Endothelial cell of umbilical vein (primary cell): ENCODE data around the gene TENT4B. TPM values are rescaled to one million over a fixed set of nuclear protein-coding genes. Genes with fewer than 3 reads are reported as not detected.

Experiments
- BruUV-seq: library from RNA; stranded (reverse); fragments of 400-500 nt; replicated peaks from 2 replicates; lab custom pipeline; 2021; lab: Mats Ljungman, UMichigan
- CTCF ChIA-PET: fragments of 300-600, 350-600 bp; sonication (Branson Sonifier 250); formaldehyde crosslinking; loops from one replicate; lab custom pipeline; 2021; ENCODE audit warnings: antibody characterized with exemption, inconsistent platforms; lab: Charles Lee
- POLR2A ChIA-PET: fragments of 300-600, 350-600 bp; sonication (Branson Sonifier 250); formaldehyde crosslinking; loops from one replicate; lab custom pipeline; 2021; ENCODE audit warnings: antibody characterized with exemption, inconsistent platforms; lab: Charles Lee
- DNase-seq: peaks from one replicate; pipeline ENCODE4 v3.0.0-alpha.2; 2011; ENCODE audit warnings: low read depth, low spot score
- FAIRE-seq: peaks from 2 replicates; lab custom pipeline; 2011; peaks lifted over from hg19 to GRCh38; lab: Jason Lieb, UNC
- H2AFZ ChIP-seq: 2 replicates; pipeline ENCODE4 v1.6.0; 2012; ENCODE audit warnings: low read depth, low read length, control low read depth, inconsistent platforms
- H3K27ac ChIP-seq: 2 replicates; pipeline ENCODE4 v1.5.1; 2011; ENCODE audit warnings: low read depth, mild to moderate bottlenecking, control low read depth, low read length, moderate library complexity; ENCODE audit not compliant: insufficient read depth
- H3K27me3 ChIP-seq, 2 experiments: 2 replicates each; pipeline versions ENCODE4 v1.6.0 to v1.6.1; 2011; ENCODE audit warnings: low read length in 2 of 2, mixed read lengths in 1 of 2; ENCODE audit not compliant: control insufficient read depth in 2 of 2, insufficient read depth in 2 of 2
- H3K36me3 ChIP-seq, 2 experiments: 2 replicates in 1 of 2; 3 replicates in 1 of 2; pipeline ENCODE4 v1.5.1; 2011; ENCODE audit warnings: low read length in 2 of 2, mild to moderate bottlenecking in 1 of 2, moderate library complexity in 1 of 2; ENCODE audit not compliant: control insufficient read depth in 2 of 2, insufficient read depth in 2 of 2; ENCODE audit errors: extremely low read depth in 1 of 2
- H3K4me1 ChIP-seq: 3 replicates; pipeline ENCODE4 v1.5.1; 2011; ENCODE audit warnings: mild to moderate bottlenecking, low read length; ENCODE audit not compliant: control insufficient read depth, insufficient read depth; ENCODE audit errors: extremely low read depth
- H3K4me2 ChIP-seq: 2 replicates; pipeline ENCODE4 v1.6.1; 2011; ENCODE audit warnings: low read length, control low read depth, mixed read lengths; ENCODE audit not compliant: insufficient read depth
- H3K4me3 ChIP-seq, 3 experiments: fragments of 200-600 bp in 1 of 3; sonication (generic), shearing (Covaris generic) in 1 of 3; replicated peaks in 1 of 3; 2 replicates each; pipeline ENCODE4 v1.5.1; 2011 to 2016; ENCODE audit warnings: control low read depth in 3 of 3, low read length in 3 of 3, mild to moderate bottlenecking in 2 of 3, inconsistent platforms in 1 of 3, low read depth in 1 of 3, moderate library complexity in 1 of 3; ENCODE audit not compliant: insufficient read depth in 1 of 3
- H3K79me2 ChIP-seq: 2 replicates; pipeline ENCODE4 v1.6.0; 2012; ENCODE audit warnings: low read length, inconsistent platforms; ENCODE audit not compliant: control insufficient read depth, insufficient read depth
- H3K9ac ChIP-seq: replicated peaks from 2 replicates; pipeline ENCODE3; 2011; ENCODE audit warnings: low read length, control low read depth; ENCODE audit not compliant: insufficient read depth; ENCODE audit errors: extremely low read depth
- H3K9me1 ChIP-seq: replicated peaks from 3 replicates; pipeline ENCODE4 v1.6.0; 2011; ENCODE audit warnings: mild to moderate bottlenecking, low read length; ENCODE audit not compliant: control insufficient read depth, insufficient read depth; ENCODE audit errors: extremely low read depth
- H3K9me3 ChIP-seq: replicated peaks from 2 replicates; pipeline ENCODE4 v1.5.1; 2012; ENCODE audit warnings: low read length, inconsistent platforms; ENCODE audit not compliant: control insufficient read depth, insufficient read depth
- H4K20me1 ChIP-seq: replicated peaks from 2 replicates; pipeline ENCODE3; 2011; ENCODE audit warnings: mild to moderate bottlenecking, low read length; ENCODE audit not compliant: control insufficient read depth, insufficient read depth; ENCODE audit errors: extremely low read depth
- EZH2 ChIP-seq: IDR thresholded peaks from 2 replicates; pipeline ENCODE4 v1.6.1; 2012; ENCODE audit warnings: borderline replicate concordance, low read depth, mild to moderate bottlenecking, moderate library complexity, low read length, inconsistent platforms; ENCODE audit not compliant: severe bottlenecking
- FOS ChIP-seq: IDR thresholded peaks from 2 replicates; pipeline ENCODE4 v1.6.1; 2011; ENCODE audit warnings: mild to moderate bottlenecking, low read length, moderate library complexity, borderline replicate concordance; ENCODE audit not compliant: insufficient read depth
- GATA2 ChIP-seq: IDR thresholded peaks from 2 replicates; pipeline ENCODE4 v1.7.0; 2011; ENCODE audit warnings: low read depth, mild to moderate bottlenecking, moderate library complexity, mixed read lengths, low read length; ENCODE audit not compliant: insufficient read length, insufficient read depth
- JUN ChIP-seq: IDR thresholded peaks from 2 replicates; pipeline ENCODE4 v1.6.1; 2011; ENCODE audit warnings: borderline replicate concordance, low read depth; ENCODE audit not compliant: insufficient read length, insufficient read depth
- MYC ChIP-seq: IDR thresholded peaks from one replicate; pipeline ENCODE4 v1.6.1; 2011; ENCODE audit warnings: mild to moderate bottlenecking, low read depth, low read length
- POLR2AphosphoS5 ChIP-seq: IDR thresholded peaks from 2 replicates; pipeline ENCODE4 v1.6.1; 2012; ENCODE audit warnings: low read depth, mild to moderate bottlenecking, control low read depth, low read length, moderate library complexity; ENCODE audit not compliant: insufficient read depth
- dilution Hi-C: fragments of 300-500 bp; cut with MboI; formaldehyde crosslinking; loops from one replicate; pipeline ENCODE4 v1.15.0; 2019; ENCODE audit warnings: low sequenced_read_pairs; ENCODE audit not compliant: extremely low pct_ligation_motif_present
- intact Hi-C: fragments of 100-400 bp; cut with micrococcal nuclease; formaldehyde crosslinking; loops from one replicate; pipeline ENCODE4 v1.10.0; 2022
- polyA plus RNA-seq, 4 experiments: library from polyadenylated mRNA; depleted of rRNA in 3 of 4; stranded (reverse) in 3 of 4; unstranded in 1 of 4; fragments of >200 nt; gene quantifications; 2 replicates each; pipeline versions ENCODE4 v1.2.1 to v1.2.3, GENCODE V29; 2011 to 2012; ENCODE audit warnings: missing spikeins in 1 of 4
- total RNA-seq: library from RNA; stranded (reverse); gene quantifications from 2 replicates; pipeline ENCODE4 v1.2.3, GENCODE V29; 2021
- TF ChIP-seq, protein P1 (sequence below), 2 donors: IDR thresholded peaks; 1 replicate in 1 of 2; 2 replicates in 1 of 2; pipeline ENCODE4 v1.5.1; 2011; ENCODE audit warnings: low read length in 2 of 2, mild to moderate bottlenecking in 2 of 2, moderate library complexity in 2 of 2, control low read depth in 1 of 2, inconsistent platforms in 1 of 2, low read depth in 1 of 2; ENCODE audit not compliant: insufficient read depth in 1 of 2; ENCODE audit errors: extremely low read depth in 1 of 2

Gene TENT4B
- total and polyA plus RNA-seq, 2 donors (not counting 3 experiments of a cell fraction or from before 2014, with no cell fraction given), result 4.2 to 13.1 TPM

DNA sequence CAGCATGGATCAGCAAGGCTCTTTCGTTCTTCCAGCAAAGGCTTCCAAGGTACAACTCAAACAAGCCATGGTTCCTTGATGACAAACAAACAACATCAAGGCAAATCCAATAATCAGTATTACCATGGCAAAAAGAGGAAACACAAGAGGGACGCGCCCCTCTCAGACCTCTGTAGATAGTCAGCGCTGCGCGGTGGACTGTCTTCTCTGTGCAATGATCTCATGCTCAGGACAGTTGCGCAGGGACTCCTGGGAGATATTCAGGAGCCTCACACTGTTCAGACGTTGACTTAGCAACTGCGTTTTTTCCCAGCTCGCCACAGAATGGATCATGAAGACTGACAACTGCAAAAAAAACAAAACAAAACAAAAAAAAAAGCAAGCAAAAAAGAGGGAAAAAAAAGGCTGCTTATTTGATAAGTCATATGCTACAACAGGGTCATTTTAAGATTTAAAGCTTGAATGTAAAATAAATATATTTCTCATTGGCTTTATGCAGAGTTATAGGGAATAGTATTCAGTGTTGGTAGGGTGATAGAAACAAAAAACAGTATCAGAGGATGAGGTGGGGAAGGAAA is 76.1 kb downstream of the TENT4B start:
- H3K27ac ChIP-seq, result no peak overlapping the region
- no peaks in the 10 kb centered on the region for H3K9me1 ChIP-seq
- H3K79me2 ChIP-seq, result no peaks in the 10 kb centered on the region
- BruUV-seq, result no TSS peak
- no peak overlapping the region for H3K9ac ChIP-seq
- H4K20me1 ChIP-seq, result no peaks in the 10 kb centered on the region
- POLR2A ChIA-PET, result no interaction called here
- H3K4me1 ChIP-seq, result no peaks in the 10 kb centered on the region
- H3K36me3 ChIP-seq, result peaks cover 2 to 12% of the 10 kb centered on the region in 2 experiments
- FAIRE-seq, result no peak
- CTCF ChIA-PET, result interaction anchor here (0.8 to 1.0 kb wide), 2 partner anchors 98 to 436 kb away, joined by 3 read pairs; no protein-coding TSS in a partner anchor
- TF ChIP-seq FOS (no peak), EZH2 (no peak), GATA2 (no peak), MYC (no peak), POLR2AphosphoS5 (no peak), JUN (no peak)
- TF ChIP-seq, protein P1, sequence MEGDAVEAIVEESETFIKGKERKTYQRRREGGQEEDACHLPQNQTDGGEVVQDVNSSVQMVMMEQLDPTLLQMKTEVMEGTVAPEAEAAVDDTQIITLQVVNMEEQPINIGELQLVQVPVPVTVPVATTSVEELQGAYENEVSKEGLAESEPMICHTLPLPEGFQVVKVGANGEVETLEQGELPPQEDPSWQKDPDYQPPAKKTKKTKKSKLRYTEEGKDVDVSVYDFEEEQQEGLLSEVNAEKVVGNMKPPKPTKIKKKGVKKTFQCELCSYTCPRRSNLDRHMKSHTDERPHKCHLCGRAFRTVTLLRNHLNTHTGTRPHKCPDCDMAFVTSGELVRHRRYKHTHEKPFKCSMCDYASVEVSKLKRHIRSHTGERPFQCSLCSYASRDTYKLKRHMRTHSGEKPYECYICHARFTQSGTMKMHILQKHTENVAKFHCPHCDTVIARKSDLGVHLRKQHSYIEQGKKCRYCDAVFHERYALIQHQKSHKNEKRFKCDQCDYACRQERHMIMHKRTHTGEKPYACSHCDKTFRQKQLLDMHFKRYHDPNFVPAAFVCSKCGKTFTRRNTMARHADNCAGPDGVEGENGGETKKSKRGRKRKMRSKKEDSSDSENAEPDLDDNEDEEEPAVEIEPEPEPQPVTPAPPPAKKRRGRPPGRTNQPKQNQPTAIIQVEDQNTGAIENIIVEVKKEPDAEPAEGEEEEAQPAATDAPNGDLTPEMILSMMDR (IDR thresholded peaks at IDR 0.05; ENCODE audit: extremely low read depth in 1 of 2, insufficient read depth in 1 of 2, low read depth in 1 of 2, low read length in 2 of 2), result no peak
- no peak overlapping the region for H2AFZ ChIP-seq
- H3K9me3 ChIP-seq, result no peaks in the 10 kb centered on the region
- intact Hi-C loops (no loop called here), dilution Hi-C loops (no loop called here)
- H3K4me3 ChIP-seq, result no peak overlapping the region
- no peak for DNase-seq
- no peaks in the 10 kb centered on the region for H3K27me3 ChIP-seq
- no peak overlapping the region for H3K4me2 ChIP-seq
